Nephron progenitor cell (in vitro differentiated cells): ENCODE data around the gene MED23.
A peak's percentile ranks its signal among the peaks of the same experiment; 100 is the strongest.
"Not testable (repeated sequence)": the region's sequence is repeated elsewhere in the genome, so short reads cannot be mapped to it uniquely, and the experiment has no call there.

Experiments
- DNase-seq: peaks from one replicate; pipeline ENCODE4 v3.0.0; 2021
- H3K27ac Mint-ChIP-seq: 2 replicates; pipeline ENCODE4 v1.8.0; 2021; ENCODE audit warnings: mild to moderate bottlenecking, moderate library complexity, mixed read lengths
- H3K27me3 Mint-ChIP-seq: 2 replicates; pipeline ENCODE4 v1.8.0; 2021; ENCODE audit warnings: mild to moderate bottlenecking, low read depth, mixed read lengths; ENCODE audit not compliant: poor library complexity
- H3K36me3 Mint-ChIP-seq: 2 replicates; pipeline ENCODE4 v1.8.0; 2021; ENCODE audit warnings: low read depth, mixed read lengths
- H3K4me1 Mint-ChIP-seq: 2 replicates; pipeline ENCODE4 v1.8.0; 2021; ENCODE audit warnings: mixed read lengths
- H3K4me3 Mint-ChIP-seq: 2 replicates; pipeline ENCODE4 v1.8.0; 2021; ENCODE audit warnings: mild to moderate bottlenecking, moderate library complexity, mixed read lengths
- H3K9me3 Mint-ChIP-seq: 2 replicates; pipeline ENCODE4 v1.8.0; 2021; ENCODE audit warnings: mild to moderate bottlenecking, moderate library complexity, mixed read lengths
- TF ChIP-seq, protein P1 (sequence below): fragments of 200-600 bp; sonication (generic); IDR thresholded peaks from 2 replicates; pipeline ENCODE4 v1.5.0; 2021; ENCODE audit warnings: antibody characterized with exemption

MED23 gene

DNA sequence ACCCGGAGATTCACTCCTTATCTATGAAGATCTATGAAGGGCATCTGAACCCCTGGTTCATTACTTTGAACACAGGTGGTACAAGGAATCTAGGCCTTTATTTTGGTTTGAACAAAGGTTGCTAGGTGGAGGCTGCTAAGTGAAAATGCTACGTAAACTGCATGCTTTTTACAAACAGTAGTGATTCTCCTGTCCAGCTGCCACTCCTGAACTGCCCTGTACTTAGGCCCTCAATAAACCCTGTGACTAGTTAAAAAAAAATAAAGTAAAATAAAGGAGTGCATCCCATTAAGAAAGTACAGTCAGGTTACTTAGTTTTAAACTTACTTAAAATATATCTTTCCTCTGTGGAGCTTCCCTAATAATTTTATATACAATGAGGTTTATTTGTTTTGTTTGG is 82.7 kb downstream of the MED23 start:
- H3K36me3 Mint-ChIP-seq, result no peaks in the 10 kb centered on the region
- TF ChIP-seq, protein P1, sequence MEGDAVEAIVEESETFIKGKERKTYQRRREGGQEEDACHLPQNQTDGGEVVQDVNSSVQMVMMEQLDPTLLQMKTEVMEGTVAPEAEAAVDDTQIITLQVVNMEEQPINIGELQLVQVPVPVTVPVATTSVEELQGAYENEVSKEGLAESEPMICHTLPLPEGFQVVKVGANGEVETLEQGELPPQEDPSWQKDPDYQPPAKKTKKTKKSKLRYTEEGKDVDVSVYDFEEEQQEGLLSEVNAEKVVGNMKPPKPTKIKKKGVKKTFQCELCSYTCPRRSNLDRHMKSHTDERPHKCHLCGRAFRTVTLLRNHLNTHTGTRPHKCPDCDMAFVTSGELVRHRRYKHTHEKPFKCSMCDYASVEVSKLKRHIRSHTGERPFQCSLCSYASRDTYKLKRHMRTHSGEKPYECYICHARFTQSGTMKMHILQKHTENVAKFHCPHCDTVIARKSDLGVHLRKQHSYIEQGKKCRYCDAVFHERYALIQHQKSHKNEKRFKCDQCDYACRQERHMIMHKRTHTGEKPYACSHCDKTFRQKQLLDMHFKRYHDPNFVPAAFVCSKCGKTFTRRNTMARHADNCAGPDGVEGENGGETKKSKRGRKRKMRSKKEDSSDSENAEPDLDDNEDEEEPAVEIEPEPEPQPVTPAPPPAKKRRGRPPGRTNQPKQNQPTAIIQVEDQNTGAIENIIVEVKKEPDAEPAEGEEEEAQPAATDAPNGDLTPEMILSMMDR, result no peak
- H3K27ac Mint-ChIP-seq, result no peak overlapping the region
- H3K4me1 Mint-ChIP-seq, result peaks cover 5% of the 10 kb centered on the region
- H3K27me3 Mint-ChIP-seq, result peaks cover 7% of the 10 kb centered on the region
- peaks cover 24% of the 10 kb centered on the region for H3K9me3 Mint-ChIP-seq
- no peak for DNase-seq
- H3K4me3 Mint-ChIP-seq, result no peak overlapping the region

DNA sequence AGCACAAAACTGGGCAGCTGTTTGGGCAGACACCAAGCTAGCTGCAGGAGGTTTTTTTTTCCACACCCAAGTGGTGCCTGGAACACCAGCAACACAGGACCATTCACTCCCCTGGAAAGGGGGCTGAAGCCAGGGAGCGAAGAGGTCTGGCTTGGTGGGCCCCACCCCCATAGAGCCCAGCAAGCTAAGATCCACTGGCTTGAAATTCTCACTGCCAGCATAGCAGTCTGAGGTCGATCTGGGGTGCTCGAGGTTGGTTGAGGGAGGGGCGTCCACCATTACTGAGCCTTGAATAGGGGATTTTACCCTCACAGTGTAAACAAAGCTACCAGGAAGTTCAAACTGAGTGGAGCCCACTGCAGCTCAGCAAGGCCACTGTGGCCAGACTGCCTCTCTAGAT is 89.4 kb downstream of the MED23 start:
- H3K9me3 Mint-ChIP-seq, result peaks cover 14% of the 10 kb centered on the region
- H3K4me3 Mint-ChIP-seq, DNase-seq, H3K27me3 Mint-ChIP-seq, H3K36me3 Mint-ChIP-seq, H3K27ac Mint-ChIP-seq, H3K4me1 Mint-ChIP-seq: not testable (repeated sequence)

DNA sequence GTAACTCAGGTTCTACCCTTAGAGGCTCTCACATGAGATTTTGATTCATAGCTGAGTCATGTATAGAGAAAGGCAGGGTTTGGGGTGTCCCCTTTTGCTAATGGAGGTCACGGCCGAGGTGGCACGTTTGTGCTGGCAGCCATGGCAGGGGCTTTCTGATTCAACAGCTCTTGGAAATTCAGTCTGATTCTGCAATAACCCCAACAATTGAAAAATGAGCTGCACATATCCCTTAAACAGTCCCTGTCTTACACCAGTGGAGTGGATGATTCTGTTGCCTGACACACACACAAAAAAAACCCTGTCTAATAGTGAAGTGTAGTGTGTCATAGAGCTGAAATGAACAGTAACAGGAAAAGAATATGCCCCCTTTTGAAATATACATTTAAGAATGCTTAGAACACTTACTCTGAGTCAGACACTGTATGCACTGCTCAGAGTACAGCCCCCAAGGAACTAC is 95.4 kb downstream of the MED23 start:
- peaks cover 11% of the 10 kb centered on the region for H3K4me1 Mint-ChIP-seq
- no peak overlapping the region for H3K4me3 Mint-ChIP-seq
- H3K36me3 Mint-ChIP-seq, result peaks cover 8% of the 10 kb centered on the region
- peaks cover 22% of the 10 kb centered on the region for H3K9me3 Mint-ChIP-seq
- DNase-seq, result no peak
- H3K27me3 Mint-ChIP-seq, result peaks cover 8% of the 10 kb centered on the region
- no peak overlapping the region for H3K27ac Mint-ChIP-seq
- TF ChIP-seq, protein P1, result no peak

DNA sequence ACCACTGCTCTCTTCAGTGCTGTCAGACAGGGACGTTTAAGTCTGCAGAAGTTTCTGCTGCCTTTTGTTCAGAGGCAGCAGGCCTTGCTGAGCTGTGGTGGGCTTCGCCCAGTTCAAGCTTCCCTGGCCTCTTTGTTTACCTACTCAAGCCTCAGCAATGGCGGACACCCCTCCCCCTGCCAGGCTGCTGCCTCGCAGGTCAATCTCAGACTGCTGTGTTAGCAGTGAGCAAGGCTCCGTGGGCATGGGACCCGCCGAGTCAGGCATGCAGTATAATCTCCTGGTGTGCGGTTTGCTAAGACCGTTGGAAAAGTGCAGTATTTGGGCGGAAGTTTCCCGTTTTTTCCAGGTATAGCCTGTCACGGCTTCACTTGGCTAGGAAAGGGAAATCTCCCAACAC is 96.4 kb downstream of the MED23 start:
- H3K27me3 Mint-ChIP-seq, H3K4me3 Mint-ChIP-seq, DNase-seq, H3K36me3 Mint-ChIP-seq: not testable (repeated sequence)
- Mint-ChIP-seq H3K9me3 (peaks cover 22% of the 10 kb centered on the region), H3K27ac (peak overlapping the region; percentile 19), H3K4me1 (peaks cover 11% of the 10 kb centered on the region)

DNA sequence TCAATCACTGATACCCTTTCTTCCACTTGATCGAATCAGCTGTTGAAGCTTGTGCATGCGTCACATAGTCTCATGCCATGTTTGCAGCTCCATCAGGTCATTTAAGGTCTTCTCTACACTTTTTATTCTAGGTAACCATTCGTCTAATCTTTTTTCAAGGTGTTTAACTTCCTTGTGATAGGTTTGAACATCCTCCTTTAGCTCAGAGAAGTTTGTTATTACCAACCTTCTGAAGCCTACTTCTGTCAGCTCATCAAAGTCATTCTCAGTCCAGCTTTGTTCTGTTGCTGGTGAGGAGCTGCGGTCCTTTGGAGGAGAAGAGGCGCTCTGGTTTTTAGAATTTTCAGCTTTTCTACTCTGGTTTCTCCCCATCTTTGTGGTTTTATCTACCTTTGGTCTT is 97.1 kb downstream of the MED23 start:
- H3K4me3 Mint-ChIP-seq, DNase-seq, H3K27me3 Mint-ChIP-seq, H3K27ac Mint-ChIP-seq, H3K36me3 Mint-ChIP-seq: not testable (repeated sequence)
- Mint-ChIP-seq H3K9me3 (peaks cover 22% of the 10 kb centered on the region), H3K4me1 (peaks cover 11% of the 10 kb centered on the region)

DNA sequence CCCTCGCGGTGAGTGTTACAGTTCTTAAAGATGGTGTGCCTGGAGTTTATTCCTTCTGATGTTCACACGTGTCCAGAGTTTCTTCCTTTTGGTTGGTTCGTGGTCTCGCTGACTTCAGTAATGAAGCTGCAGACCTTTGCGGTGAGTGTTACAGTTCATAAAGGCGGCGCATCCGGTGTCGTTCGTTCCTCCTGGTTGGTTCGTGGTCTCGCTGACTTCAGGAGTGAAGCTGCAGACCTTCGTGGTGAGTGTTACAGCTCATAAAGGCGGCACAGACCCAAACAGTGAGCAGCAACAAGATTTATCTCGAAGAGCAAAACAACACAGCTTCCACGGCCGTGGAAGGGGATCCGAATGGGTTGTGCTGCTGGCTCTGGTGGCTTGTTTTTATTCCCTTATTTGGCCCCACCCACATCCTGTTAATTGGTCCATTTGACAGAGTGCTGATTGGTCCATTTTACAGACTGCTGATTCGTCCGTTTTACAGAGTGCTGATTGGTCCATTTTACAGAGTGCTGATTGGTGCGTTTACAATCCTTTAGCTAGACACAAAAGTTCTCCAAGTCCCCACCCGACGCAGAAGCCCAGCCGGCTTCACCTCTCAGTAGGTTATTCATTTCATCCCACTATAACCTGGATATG is 103.2 kb downstream of the MED23 start:
- no peak for DNase-seq
- peaks cover 2% of the 10 kb centered on the region for H3K27me3 Mint-ChIP-seq
- TF ChIP-seq, protein P1, result no peak
- H3K9me3 Mint-ChIP-seq, result peaks cover 11% of the 10 kb centered on the region
- H3K4me1 Mint-ChIP-seq, result no peaks in the 10 kb centered on the region
- no peak overlapping the region for H3K4me3 Mint-ChIP-seq
- no peaks in the 10 kb centered on the region for H3K36me3 Mint-ChIP-seq
- no peak overlapping the region for H3K27ac Mint-ChIP-seq

DNA sequence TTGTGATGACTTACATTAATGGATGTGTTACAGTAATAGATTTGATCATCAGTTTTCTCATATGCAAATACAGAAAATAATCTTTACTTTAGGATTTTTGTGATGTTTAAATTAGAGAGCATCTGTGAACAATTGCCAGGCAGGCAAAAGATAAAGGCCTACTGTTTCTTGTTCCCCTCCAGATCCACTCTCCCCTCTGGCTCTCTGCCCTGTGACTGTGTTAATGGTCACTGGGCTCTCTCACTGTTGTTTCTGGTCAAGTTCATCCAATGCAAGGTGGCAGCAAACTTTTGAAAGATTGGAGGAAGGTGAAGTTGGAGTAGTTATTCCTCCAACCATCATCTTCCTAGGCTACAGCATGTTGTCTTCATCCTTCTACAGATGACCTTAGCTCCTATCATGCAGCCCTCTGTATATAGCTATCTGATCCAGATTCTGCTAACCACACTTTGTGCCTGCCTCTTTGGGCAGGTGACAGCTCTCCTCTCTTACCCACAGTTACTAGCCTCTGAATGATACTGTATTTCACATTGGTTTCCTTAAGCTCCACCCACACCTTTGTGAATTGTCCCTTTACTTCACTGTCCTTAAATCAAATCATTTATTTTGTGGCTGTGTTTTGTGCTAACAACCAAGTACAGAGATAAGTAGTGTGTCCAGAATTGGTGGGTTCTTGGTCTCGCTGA is 103.9 kb downstream of the MED23 start:
- no peak overlapping the region for H3K4me3 Mint-ChIP-seq
- H3K36me3 Mint-ChIP-seq, result no peaks in the 10 kb centered on the region
- H3K27me3 Mint-ChIP-seq, result peaks cover 2% of the 10 kb centered on the region
- no peaks in the 10 kb centered on the region for H3K4me1 Mint-ChIP-seq
- no peak for DNase-seq
- no peak overlapping the region for H3K27ac Mint-ChIP-seq
- TF ChIP-seq, protein P1, result no peak
- peaks cover 10% of the 10 kb centered on the region for H3K9me3 Mint-ChIP-seq
